Esophagus squamous epithelium (tissue), 5 donors: ENCODE data around the gene MEIS3. TPM values are rescaled to one million over a fixed set of nuclear protein-coding genes. Genes with fewer than 3 reads are reported as not detected.
"Not testable (repeated sequence)": the region's sequence is repeated elsewhere in the genome, so short reads cannot be mapped to it uniquely, and the experiment has no call there.

ENCODE experiments used
- DNase-seq: peaks from one replicate; lab custom pipeline; 2025; lab: John Stamatoyannopoulos, UW
- H3K27ac ChIP-seq, 4 donors: fragments of 200-600 bp; sonication (generic); one replicate each; pipeline ENCODE4 v1.5.1; 2016 to 2019; ENCODE audit warnings: mild to moderate bottlenecking in 1 of 4
- H3K27me3 ChIP-seq, 4 donors: fragments of 200-600 bp; sonication (generic); 1 replicate in 3 of 4; 2 replicates in 1 of 4; pipeline versions ENCODE4 v1.5.1 to v1.6.0; 2017 to 2021; ENCODE audit warnings: antibody characterized with exemption in 1 of 4
- H3K36me3 ChIP-seq, 3 donors: fragments of 200-600 bp; sonication (generic); one replicate each; pipeline ENCODE4 v1.5.1; 2016 to 2019
- H3K4me1 ChIP-seq, 3 donors: fragments of 200-600 bp; sonication (generic); one replicate each; pipeline ENCODE4 v1.5.1; 2017 to 2019
- H3K4me3 ChIP-seq, 4 donors: fragments of 200-600 bp; sonication (generic); 1 replicate in 3 of 4; 2 replicates in 1 of 4; pipeline ENCODE4 v1.5.1; 2016 to 2019; ENCODE audit warnings: mild to moderate bottlenecking in 2 of 4, moderate library complexity in 1 of 4
- H3K9me3 ChIP-seq, 3 donors: fragments of 200-600 bp; sonication (generic); one replicate each; pipeline ENCODE4 v1.5.1; 2016 to 2019
- CTCF ChIP-seq, 6 experiments: fragments of 450-650 bp in 4 of 6; fragments of 200-600 bp in 2 of 6; sonication (generic) in 2 of 6; IDR thresholded peaks; one replicate each; pipeline ENCODE4 v1.5.1; 2016 to 2019; ENCODE audit warnings: antibody characterized with exemption in 6 of 6, mild to moderate bottlenecking in 4 of 6, moderate library complexity in 4 of 6
- POLR2A ChIP-seq, 4 donors: fragments of 450-650 bp; IDR thresholded peaks; one replicate each; pipeline ENCODE4 v1.6.1; 2017; ENCODE audit warnings: antibody characterized with exemption in 4 of 4, mild to moderate bottlenecking in 4 of 4, moderate library complexity in 3 of 4
- WGBS, 2 donors: methylation state at CpG; one replicate each; pipeline ENCODE4 v1.1.5; 2018; 5-methylcytosine and 5-hydroxymethylcytosine counted together
- intact Hi-C: fragments of 100-400 bp; cut with DNase I; formaldehyde crosslinking; loops from one replicate; pipeline ENCODE4 v1.15.0; 2022
- total RNA-seq, 4 donors: library from RNA; depleted of rRNA; stranded (reverse); fragments of >200 nt; gene quantifications; one replicate each; pipeline ENCODE4 v1.1.0, GENCODE V29; 2016
- donor health status: DM: yes; HTN: yes; CAD: no.

MEIS3 gene
- total RNA-seq, 4 donors from 2014 or later: 1.0 to 13.5 (median 3.9) TPM

- H3K9me3 ChIP-seq: no peaks in the 10 kb centered on the region
- no peaks in the 10 kb centered on the region for H3K27me3 ChIP-seq
- 54 to 56% methylated on average over 4 to 5 of the region's 10 CpGs for WGBS, 2 donors
- peaks cover 24 to 99% (median 54%) of the 10 kb centered on the region in 3 donors for H3K36me3 ChIP-seq
- peaks cover 0 to 10% (median 0%) of the 10 kb centered on the region in 3 donors for H3K4me1 ChIP-seq
- no peak overlapping the region for H3K4me3 ChIP-seq
- peak overlapping the region in 1 of 4 donors; percentile 9 for H3K27ac ChIP-seq
- TF ChIP-seq POLR2A (IDR thresholded peaks at IDR 0.05) (no peak), CTCF (IDR thresholded peaks at IDR 0.05) (no peak)
- DNase-seq: no peak
- intact Hi-C loops: no loop called here
These were observed 49.2 kb downstream of the MEIS3 start for GRCh38 chr19:47370045-47370611.

GRCh38 chr19:47365455-47365854 lies 53.9 kb downstream of the MEIS3 start:
- H3K27ac ChIP-seq, H3K4me1 ChIP-seq, H3K9me3 ChIP-seq, H3K27me3 ChIP-seq, intact Hi-C loops, DNase-seq, H3K4me3 ChIP-seq: not testable (repeated sequence)
- 82 to 100% methylated on average over 2 to 7 of the region's 10 CpGs for WGBS, 2 donors
- H3K36me3 ChIP-seq: peaks cover 29 to 99% (median 53%) of the 10 kb centered on the region in 3 donors

- TF ChIP-seq POLR2A (IDR thresholded peaks at IDR 0.05) (no peak), CTCF (IDR thresholded peaks at IDR 0.05) (no peak)
- Histone ChIP-seq H3K4me3 (no peak overlapping the region), H3K27me3 (no peaks in the 10 kb centered on the region), H3K27ac (peak overlapping the region in 1 of 4 donors; percentile 21), H3K36me3 (peaks cover 23 to 99% (median 51%) of the 10 kb centered on the region in 3 donors), H3K9me3 (no peaks in the 10 kb centered on the region), H3K4me1 (no peaks in the 10 kb centered on the region)
- intact Hi-C loops: no loop called here
- DNase-seq: no peak
- 64 to 82% methylated on average over 9 to 13 of the region's 13 CpGs for WGBS, 2 donors
These were observed 55.4 kb downstream of the MEIS3 start for GRCh38 chr19:47363758-47364531.

GRCh38 chr19:47362321-47362720 lies 57.0 kb downstream of the MEIS3 start:
- H3K4me3 ChIP-seq: no peak overlapping the region
- WGBS, 2 donors: 86 to 92% methylated on average over 17 to 20 of the region's 21 CpGs
- H3K27me3 ChIP-seq: no peaks in the 10 kb centered on the region
- DNase-seq: no peak
- H3K9me3 ChIP-seq: no peaks in the 10 kb centered on the region
- intact Hi-C loops: no loop called here
- no peaks in the 10 kb centered on the region for H3K4me1 ChIP-seq
- TF ChIP-seq POLR2A (IDR thresholded peaks at IDR 0.05): no peak
- TF ChIP-seq CTCF (IDR thresholded peaks at IDR 0.05): no peak
- no peak overlapping the region for H3K27ac ChIP-seq
- peaks cover 37 to 100% (median 62%) of the 10 kb centered on the region in 3 donors for H3K36me3 ChIP-seq

- no peak for TF ChIP-seq CTCF (IDR thresholded peaks at IDR 0.05)
- no peak for TF ChIP-seq POLR2A (IDR thresholded peaks at IDR 0.05)
- no CpG with 5 or more reads among the region's 6 CpGs for WGBS, 2 donors
- no peak overlapping the region for H3K27ac ChIP-seq
- no peak overlapping the region for H3K4me3 ChIP-seq
- H3K4me1 ChIP-seq: no peaks in the 10 kb centered on the region
- intact Hi-C loops: no loop called here
- no peaks in the 10 kb centered on the region for H3K27me3 ChIP-seq
- H3K36me3 ChIP-seq: peaks cover 56 to 100% (median 75%) of the 10 kb centered on the region in 3 donors
- H3K9me3 ChIP-seq: no peaks in the 10 kb centered on the region
- DNase-seq: no peak
These were observed 60.4 kb downstream of the MEIS3 start for GRCh38 chr19:47358936-47359335.
